Measurements from ENCODE around the gene CAPN3. TPM values are rescaled to one million over a fixed set of nuclear protein-coding genes. Genes with fewer than 3 reads are reported as not detected.

Gene CAPN3
- total RNA-seq, 2 experiments from 2014 or later: 8.3 to 10.1 TPM

- POLR2A ChIA-PET: no interaction called here
- ATAC-seq (ENCODE audit: low read depth): no peak
- Mint-ChIP-seq H3K27me3 (no peaks in the 10 kb centered on the region), H3K36me3 (no peaks in the 10 kb centered on the region), H3K4me1 (no peaks in the 10 kb centered on the region), H3K27ac (no peak overlapping the region), H3K9me3 (no peaks in the 10 kb centered on the region), H3K4me3 (no peak overlapping the region)
- no peak for DNase-seq
Observed at GRCh38 chr15:42385980-42386700, 26.8 kb downstream of the CAPN3 start.

DNA sequence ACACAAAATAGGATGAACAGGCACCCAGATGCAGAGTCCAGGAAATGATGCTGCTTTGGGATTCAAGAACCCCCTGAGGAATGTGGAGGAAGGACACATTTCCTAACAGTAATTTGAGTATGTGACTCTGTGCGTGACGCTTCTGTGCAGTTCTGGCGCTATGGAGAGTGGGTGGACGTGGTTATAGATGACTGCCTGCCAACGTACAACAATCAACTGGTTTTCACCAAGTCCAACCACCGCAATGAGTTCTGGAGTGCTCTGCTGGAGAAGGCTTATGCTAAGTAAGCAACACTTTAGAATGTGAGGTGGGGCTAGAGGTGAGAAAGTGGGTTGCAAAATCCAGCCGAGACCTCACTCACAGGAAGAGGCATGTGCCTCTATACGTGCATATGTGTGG lies 28.3 kb downstream of the CAPN3 start:
- Mint-ChIP-seq H3K4me1 (no peaks in the 10 kb centered on the region), H3K27me3 (no peaks in the 10 kb centered on the region), H3K27ac (peak overlapping the region; percentile 14), H3K36me3 (no peaks in the 10 kb centered on the region), H3K9me3 (no peaks in the 10 kb centered on the region), H3K4me3 (no peak overlapping the region)
- no peak for DNase-seq
- POLR2A ChIA-PET: no interaction called here
- no peak for ATAC-seq (ENCODE audit: low read depth)

DNA sequence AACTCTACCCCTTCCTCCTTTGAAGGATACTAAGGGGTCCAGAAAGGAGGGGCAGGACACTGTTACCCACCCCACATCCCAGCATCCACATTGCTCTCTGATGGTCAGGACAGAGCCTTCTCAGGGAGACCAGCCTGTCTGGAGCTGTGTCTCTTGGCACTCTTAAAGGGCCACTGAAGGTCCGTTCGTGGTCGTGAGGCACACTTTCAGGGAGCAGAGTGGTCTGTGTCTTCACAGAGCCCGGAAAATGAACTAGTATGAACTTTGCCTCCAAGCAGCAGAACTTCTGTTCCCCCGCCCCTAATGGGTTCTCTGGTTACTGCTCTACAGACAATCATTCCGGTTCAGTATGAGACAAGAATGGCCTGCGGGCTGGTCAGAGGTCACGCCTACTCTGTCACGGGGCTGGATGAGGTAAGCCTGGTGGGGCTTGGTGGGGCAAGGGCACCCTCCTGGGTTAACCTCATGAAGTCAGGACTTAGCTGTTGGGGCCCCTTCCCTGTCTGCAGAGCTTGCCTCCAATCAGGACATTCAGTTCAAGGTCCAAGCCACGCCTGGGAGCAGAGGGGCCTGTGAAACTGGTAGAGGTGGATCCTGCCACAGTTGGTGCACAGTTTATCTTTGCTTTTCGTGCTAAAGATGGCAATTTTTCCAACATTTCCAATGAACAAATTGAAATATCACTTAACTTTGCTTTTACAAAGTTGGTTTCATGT lies 33.2 kb downstream of the CAPN3 start:
- Mint-ChIP-seq H3K27me3 (no peaks in the 10 kb centered on the region), H3K4me3 (no peak overlapping the region), H3K36me3 (no peaks in the 10 kb centered on the region), H3K9me3 (no peaks in the 10 kb centered on the region), H3K4me1 (no peaks in the 10 kb centered on the region), H3K27ac (no peak overlapping the region)
- ATAC-seq (ENCODE audit: low read depth) (no peak), DNase-seq (no peak)
- POLR2A ChIA-PET: interaction anchor here (0.8 kb wide), 1 partner anchor 18 kb away, joined by 3 read pairs; no protein-coding TSS in a partner anchor

DNA sequence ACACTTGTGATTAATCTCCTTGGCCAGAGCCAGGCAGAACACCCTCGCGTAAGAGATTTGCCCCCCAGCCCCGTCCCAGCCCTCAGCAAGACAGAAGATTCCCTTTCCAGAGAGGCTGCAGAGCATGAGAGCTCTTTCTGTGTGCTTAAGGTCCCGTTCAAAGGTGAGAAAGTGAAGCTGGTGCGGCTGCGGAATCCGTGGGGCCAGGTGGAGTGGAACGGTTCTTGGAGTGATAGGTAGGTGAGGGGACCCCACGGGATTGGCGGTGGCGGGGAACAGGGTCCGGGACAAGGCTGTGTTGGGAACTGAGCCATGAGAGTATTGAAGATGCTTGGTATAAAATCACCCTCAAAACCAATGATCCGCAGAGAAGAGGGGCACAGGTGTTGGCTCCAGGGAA lies 34.8 kb downstream of the CAPN3 start:
- H3K27ac Mint-ChIP-seq: no peak overlapping the region
- H3K27me3 Mint-ChIP-seq: no peaks in the 10 kb centered on the region
- peaks cover 2% of the 10 kb centered on the region for H3K36me3 Mint-ChIP-seq
- no peak for DNase-seq
- H3K4me1 Mint-ChIP-seq: no peaks in the 10 kb centered on the region
- H3K9me3 Mint-ChIP-seq: no peaks in the 10 kb centered on the region
- no peak overlapping the region for H3K4me3 Mint-ChIP-seq
- ATAC-seq (ENCODE audit: low read depth): no peak
- POLR2A ChIA-PET: no interaction called here

DNA sequence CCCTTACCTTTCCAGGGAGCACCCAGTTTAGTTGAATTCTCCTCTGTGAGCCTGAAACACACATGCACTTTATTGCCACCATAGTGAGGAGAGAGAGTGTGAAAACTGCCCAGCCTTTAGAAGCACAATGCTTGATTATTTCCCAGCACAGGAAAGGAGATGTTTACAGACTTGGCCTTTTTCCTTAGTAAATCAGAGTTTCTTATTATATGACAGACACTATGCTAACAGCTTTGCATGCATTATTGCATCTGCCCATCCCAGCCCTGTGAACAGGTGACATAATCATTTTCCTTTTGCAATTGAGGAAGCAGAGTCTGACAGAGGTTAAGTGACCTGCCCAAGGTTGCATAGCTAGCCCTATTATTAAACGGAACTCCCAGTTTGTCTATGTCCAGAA lies 36.5 kb downstream of the CAPN3 start:
- DNase-seq: no peak
- H3K27ac Mint-ChIP-seq: no peak overlapping the region
- ATAC-seq (ENCODE audit: low read depth): no peak
- POLR2A ChIA-PET: no interaction called here
- no peaks in the 10 kb centered on the region for H3K4me1 Mint-ChIP-seq
- H3K9me3 Mint-ChIP-seq: no peaks in the 10 kb centered on the region
- no peaks in the 10 kb centered on the region for H3K27me3 Mint-ChIP-seq
- H3K36me3 Mint-ChIP-seq: peaks cover 2% of the 10 kb centered on the region
- H3K4me3 Mint-ChIP-seq: no peak overlapping the region

GRCh38 chr15:42401544-42402454 lies 42.5 kb downstream of the CAPN3 start:
- DNase-seq (no peak), ATAC-seq (ENCODE audit: low read depth) (peak; percentile 83)
- peak overlapping the region; percentile 63 for H3K4me3 Mint-ChIP-seq
- H3K36me3 Mint-ChIP-seq: peaks cover 4% of the 10 kb centered on the region
- H3K27me3 Mint-ChIP-seq: no peaks in the 10 kb centered on the region
- POLR2A ChIA-PET: no interaction called here
- no peaks in the 10 kb centered on the region for H3K9me3 Mint-ChIP-seq
- peaks cover 18% of the 10 kb centered on the region for H3K4me1 Mint-ChIP-seq
- H3K27ac Mint-ChIP-seq: peak overlapping the region; percentile 61

DNA sequence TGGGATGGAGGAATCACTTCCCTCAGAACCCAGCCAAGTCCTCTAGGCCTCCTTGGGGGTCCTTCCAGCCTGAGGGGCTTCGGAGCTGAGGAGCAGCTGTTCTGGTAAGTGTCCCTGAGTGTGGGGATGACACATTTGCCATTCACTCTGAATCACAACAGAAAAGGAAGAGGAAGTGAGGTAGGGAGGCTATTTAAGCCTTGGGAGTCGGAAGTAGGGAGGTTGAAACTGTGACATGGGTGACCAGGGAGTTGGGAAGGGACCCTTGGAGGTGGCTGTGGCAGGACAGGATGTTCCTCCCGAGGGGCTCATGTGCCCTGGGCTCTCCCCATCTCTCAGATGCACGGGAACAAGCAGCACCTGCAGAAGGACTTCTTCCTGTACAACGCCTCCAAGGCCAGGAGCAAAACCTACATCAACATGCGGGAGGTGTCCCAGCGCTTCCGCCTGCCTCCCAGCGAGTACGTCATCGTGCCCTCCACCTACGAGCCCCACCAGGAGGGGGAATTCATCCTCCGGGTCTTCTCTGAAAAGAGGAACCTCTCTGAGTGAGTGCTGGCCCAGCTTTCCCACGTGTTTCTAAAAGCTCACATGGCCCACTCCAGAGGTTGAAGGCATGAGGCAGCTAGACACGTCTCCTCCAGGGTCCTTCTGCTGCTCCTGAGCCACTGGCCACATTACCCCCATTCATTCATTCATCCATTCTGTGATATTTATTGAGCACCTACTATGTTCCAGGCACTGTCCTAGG lies 43.3 kb downstream of the CAPN3 start:
- Mint-ChIP-seq H3K9me3 (no peaks in the 10 kb centered on the region), H3K4me3 (no peak overlapping the region), H3K4me1 (peaks cover 18% of the 10 kb centered on the region), H3K27ac (peak overlapping the region; percentile 61), H3K27me3 (no peaks in the 10 kb centered on the region), H3K36me3 (peaks cover 4% of the 10 kb centered on the region)
- DNase-seq (no peak), ATAC-seq (ENCODE audit: low read depth) (no peak)
- POLR2A ChIA-PET: no interaction called here

DNA sequence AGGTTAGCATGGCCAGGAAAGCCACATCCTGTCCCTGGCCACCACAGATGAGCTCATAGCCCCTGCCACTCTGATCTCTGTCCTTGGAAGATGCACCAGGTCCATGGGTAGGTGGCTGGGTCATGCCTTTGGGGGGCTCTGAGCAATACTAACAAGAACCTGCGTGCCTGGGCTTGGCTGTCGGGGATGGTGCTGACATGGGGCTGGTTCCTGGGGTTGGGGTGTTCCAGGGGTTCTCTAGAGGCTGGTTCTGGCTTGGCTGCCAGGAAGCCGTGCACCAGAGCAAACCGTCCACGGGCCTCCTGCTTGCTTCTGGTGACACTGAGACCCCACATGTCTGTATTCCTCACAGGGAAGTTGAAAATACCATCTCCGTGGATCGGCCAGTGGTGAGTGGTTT lies 44.1 kb downstream of the CAPN3 start:
- DNase-seq (no peak), ATAC-seq (ENCODE audit: low read depth) (no peak)
- H3K9me3 Mint-ChIP-seq: no peaks in the 10 kb centered on the region
- POLR2A ChIA-PET: no interaction called here
- H3K27ac Mint-ChIP-seq: peak overlapping the region; percentile 15
- peaks cover 4% of the 10 kb centered on the region for H3K36me3 Mint-ChIP-seq
- peaks cover 18% of the 10 kb centered on the region for H3K4me1 Mint-ChIP-seq
- H3K27me3 Mint-ChIP-seq: no peaks in the 10 kb centered on the region
- no peak overlapping the region for H3K4me3 Mint-ChIP-seq

DNA sequence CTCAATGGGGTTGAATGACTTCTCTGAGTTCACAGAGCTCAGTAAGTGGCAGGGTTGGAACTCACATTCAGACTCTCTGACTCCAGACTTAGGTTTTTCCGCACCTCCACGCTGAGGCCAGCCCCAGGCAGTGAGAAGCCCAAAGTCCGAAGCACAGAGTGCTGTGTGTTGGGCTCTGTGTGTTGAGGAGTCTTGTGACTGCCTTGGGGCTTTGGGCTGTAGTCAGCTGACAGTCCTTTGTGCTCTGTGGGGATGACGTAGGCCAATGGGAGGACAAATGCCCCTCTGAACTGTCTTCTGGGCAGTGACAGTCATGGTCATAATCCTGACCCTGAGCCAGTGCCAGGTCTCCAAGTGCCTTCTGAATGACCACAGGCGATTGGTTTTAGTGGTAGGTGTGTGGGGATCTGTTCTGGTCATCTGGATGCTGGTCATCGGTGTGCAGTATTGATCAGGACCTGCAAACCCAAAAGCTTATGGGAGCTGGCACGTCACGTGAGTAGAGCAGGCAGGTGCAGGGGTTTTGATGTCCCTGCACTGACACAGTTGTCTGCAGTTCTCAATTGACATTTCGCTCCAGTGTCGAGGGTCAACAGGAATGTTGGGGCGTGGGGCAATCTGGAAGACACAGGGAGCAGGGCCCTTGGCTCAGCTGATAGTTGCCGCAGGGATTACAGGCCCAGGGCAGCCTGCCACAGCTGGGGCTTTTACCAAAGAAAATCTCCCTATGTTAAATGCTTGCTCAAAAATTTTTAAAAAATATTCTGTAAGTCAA lies 45.3 kb downstream of the CAPN3 start:
- Mint-ChIP-seq H3K9me3 (no peaks in the 10 kb centered on the region), H3K27me3 (no peaks in the 10 kb centered on the region), H3K4me3 (no peak overlapping the region), H3K27ac (no peak overlapping the region), H3K4me1 (peaks cover 18% of the 10 kb centered on the region), H3K36me3 (peaks cover 1% of the 10 kb centered on the region)
- ATAC-seq (ENCODE audit: low read depth): no peak
- DNase-seq: no peak
- POLR2A ChIA-PET: no interaction called here

GRCh38 chr15:42405863-42406482 lies 46.7 kb downstream of the CAPN3 start:
- no peak for DNase-seq
- Mint-ChIP-seq H3K27me3 (no peaks in the 10 kb centered on the region), H3K4me3 (no peak overlapping the region), H3K4me1 (peaks cover 18% of the 10 kb centered on the region), H3K9me3 (no peaks in the 10 kb centered on the region), H3K36me3 (peaks cover 1% of the 10 kb centered on the region), H3K27ac (no peak overlapping the region)
- POLR2A ChIA-PET: no interaction called here
- no peak for ATAC-seq (ENCODE audit: low read depth)

DNA sequence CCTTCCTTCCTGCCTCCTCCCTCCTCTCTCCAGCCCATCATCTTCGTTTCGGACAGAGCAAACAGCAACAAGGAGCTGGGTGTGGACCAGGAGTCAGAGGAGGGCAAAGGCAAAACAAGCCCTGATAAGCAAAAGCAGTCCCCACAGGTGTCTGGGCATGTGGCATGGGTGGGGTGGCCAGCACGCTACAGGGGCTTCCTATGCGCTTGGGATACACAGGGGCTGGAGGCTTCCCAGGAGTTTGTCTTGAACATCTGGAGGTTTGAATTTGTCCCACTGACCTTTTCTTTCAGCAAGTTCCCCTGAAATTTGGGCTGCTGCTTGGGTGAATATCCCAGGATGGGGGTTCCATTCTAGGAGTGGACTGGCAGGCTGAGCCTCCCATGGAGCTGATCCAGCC lies 48.9 kb downstream of the CAPN3 start:
- no peak overlapping the region for H3K4me3 Mint-ChIP-seq
- H3K4me1 Mint-ChIP-seq: peaks cover 2% of the 10 kb centered on the region
- H3K27me3 Mint-ChIP-seq: no peaks in the 10 kb centered on the region
- DNase-seq (no peak), ATAC-seq (ENCODE audit: low read depth) (no peak)
- peaks cover 1% of the 10 kb centered on the region for H3K36me3 Mint-ChIP-seq
- H3K9me3 Mint-ChIP-seq: no peaks in the 10 kb centered on the region
- H3K27ac Mint-ChIP-seq: no peak overlapping the region
- POLR2A ChIA-PET: interaction anchor here (1.0 kb wide), 1 partner anchor 200 kb away, joined by 3 read pairs; the partner anchor contains the start of gene VPS39

GRCh38 chr15:42409011-42409410 lies 49.7 kb downstream of the CAPN3 start:
- Mint-ChIP-seq H3K27ac (no peak overlapping the region), H3K4me1 (no peaks in the 10 kb centered on the region)
- POLR2A ChIA-PET: interaction anchor here (1.0 kb wide), 1 partner anchor 201 kb away, joined by 3 read pairs; the partner anchor contains the start of gene VPS39

More at GRCh38 chr15:42409011-42409410, 49.7 kb downstream of the CAPN3 start:
- DNase-seq (no peak), ATAC-seq (ENCODE audit: low read depth) (no peak)
- no peaks in the 10 kb centered on the region for H3K9me3 Mint-ChIP-seq
- H3K27me3 Mint-ChIP-seq: no peaks in the 10 kb centered on the region
- no peak overlapping the region for H3K4me3 Mint-ChIP-seq
- peaks cover 1% of the 10 kb centered on the region for H3K36me3 Mint-ChIP-seq
